H1 (cell line): Measurements from ENCODE around the gene PSME2. TPM values are rescaled to one million over a fixed set of nuclear protein-coding genes. Genes with fewer than 3 reads are reported as not detected.

Source experiments
- CTCF ChIA-PET: fragments of 300-600 bp; sonication (Branson Sonifier 250); formaldehyde crosslinking; loops from one replicate; lab custom pipeline; 2021; ENCODE audit not compliant: partially characterized antibody; lab: Charles Lee
- POLR2A ChIA-PET: fragments of 300-600 bp; sonication (Branson Sonifier 250); formaldehyde crosslinking; loops from one replicate; lab custom pipeline; 2021; ENCODE audit warnings: inconsistent platforms; ENCODE audit not compliant: partially characterized antibody; lab: Charles Lee
- DNase-seq, 2 experiments: peaks; one replicate each; pipeline versions ENCODE4 v3.0.0 to v3.0.0-alpha.2; 2010 to 2022; ENCODE audit warnings: low spot score in 2 of 2, low read depth in 1 of 2, mixed read lengths in 1 of 2
- FAIRE-seq: peaks from 2 replicates; lab custom pipeline; 2011; peaks lifted over from hg19 to GRCh38; lab: Jason Lieb, UNC
- H2AFZ ChIP-seq: 2 replicates; pipeline ENCODE4 v1.8.1; 2012; ENCODE audit warnings: low read length, inconsistent platforms
- H2AK5ac ChIP-seq: 2 replicates; pipeline ENCODE4 v1.6.1; 2013; ENCODE audit warnings: low read depth, low read length
- H2BK120ac ChIP-seq: replicated peaks from 2 replicates; pipeline ENCODE3; 2013; ENCODE audit warnings: low read depth, low read length, inconsistent platforms
- H2BK12ac ChIP-seq: 2 replicates; pipeline ENCODE4 v1.6.1; 2013; ENCODE audit warnings: low read depth, low read length
- H2BK15ac ChIP-seq: 2 replicates; pipeline ENCODE4 v1.6.1; 2013; ENCODE audit warnings: low read length
- H2BK20ac ChIP-seq: 2 replicates; pipeline ENCODE4 v1.6.1; 2013; ENCODE audit warnings: low read length
- H2BK5ac ChIP-seq: 2 replicates; pipeline ENCODE4 v1.6.1; 2013; ENCODE audit warnings: low read depth, low read length
- H3K14ac ChIP-seq: 2 replicates; pipeline ENCODE4 v1.6.1; 2013; ENCODE audit warnings: inconsistent platforms; ENCODE audit not compliant: insufficient read length
- H3K18ac ChIP-seq: 2 replicates; pipeline ENCODE4 v1.6.1; 2013; ENCODE audit warnings: low read length; ENCODE audit errors: extremely low read depth
- H3K23ac ChIP-seq: 2 replicates; pipeline ENCODE4 v1.6.1; 2013; ENCODE audit warnings: inconsistent platforms; ENCODE audit not compliant: insufficient read length
- H3K23me2 ChIP-seq: 2 replicates; pipeline ENCODE4 v1.6.1; 2013; ENCODE audit warnings: low read depth, low read length
- H3K27ac ChIP-seq: 2 replicates; pipeline ENCODE4 v1.6.1; 2011; ENCODE audit warnings: low read depth, low read length, inconsistent platforms
- H3K27me3 ChIP-seq, 4 experiments: replicated peaks in 1 of 4; 1 replicate in 1 of 4; 2 replicates in 3 of 4; pipeline versions ENCODE4 v1.6.1 to v1.8.1; 2011 to 2013; ENCODE audit warnings: low read length in 3 of 4, mild to moderate bottlenecking in 3 of 4, inconsistent platforms in 2 of 4, mixed read lengths in 2 of 4, moderate library complexity in 1 of 4; ENCODE audit not compliant: control insufficient read depth in 3 of 4, insufficient read depth in 3 of 4; ENCODE audit errors: extremely low read depth in 1 of 4
- H3K36me3 ChIP-seq, 4 experiments: 2 replicates each; pipeline versions ENCODE4 v1.6.1 to v1.8.1; 2011 to 2013; ENCODE audit warnings: mild to moderate bottlenecking in 4 of 4, low read length in 3 of 4, moderate library complexity in 2 of 4, control low read depth in 1 of 4, inconsistent platforms in 1 of 4; ENCODE audit not compliant: insufficient read depth in 4 of 4, control insufficient read depth in 2 of 4
- H3K4ac ChIP-seq: replicated peaks from 2 replicates; pipeline ENCODE3; 2013; ENCODE audit warnings: low read length, low read depth, mixed read lengths, inconsistent platforms; ENCODE audit not compliant: insufficient read length
- H3K4me1 ChIP-seq, 4 experiments: replicated peaks in 1 of 4; 1 replicate in 1 of 4; 2 replicates in 3 of 4; pipeline versions ENCODE4 v1.6.1 to v1.8.1; 2011 to 2013; ENCODE audit warnings: low read length in 3 of 4, inconsistent platforms in 2 of 4, mixed read lengths in 1 of 4; ENCODE audit not compliant: insufficient read depth in 4 of 4, control insufficient read depth in 3 of 4
- H3K4me2 ChIP-seq, 2 experiments: 2 replicates each; pipeline versions ENCODE4 v1.6.1 to v1.8.1; 2011 to 2013; ENCODE audit warnings: low read depth in 2 of 2, low read length in 2 of 2, control low read depth in 1 of 2, inconsistent platforms in 1 of 2, mild to moderate bottlenecking in 1 of 2; ENCODE audit not compliant: insufficient read depth in 1 of 2
- H3K4me3 ChIP-seq, 4 experiments: fragments of 200-600, 300-600 bp in 1 of 4; sonication (generic), shearing (Covaris generic), sonication (Bioruptor Twin) in 1 of 4; 2 replicates each; pipeline versions ENCODE4 v1.5.1 to v1.8.1; 2011 to 2016; ENCODE audit warnings: low read length in 4 of 4, low read depth in 3 of 4, control low read depth in 2 of 4, inconsistent platforms in 2 of 4, mild to moderate bottlenecking in 2 of 4, mixed read lengths in 1 of 4, moderate library complexity in 1 of 4; ENCODE audit not compliant: insufficient read depth in 2 of 4; ENCODE audit errors: extremely low read depth in 1 of 4
- H3K56ac ChIP-seq: replicated peaks from 2 replicates; pipeline ENCODE3; 2013; ENCODE audit warnings: low read depth, mild to moderate bottlenecking, mixed read lengths, low read length, inconsistent platforms; ENCODE audit not compliant: insufficient read length
- H3K79me1 ChIP-seq: 2 replicates; pipeline ENCODE4 v1.6.1; 2013; ENCODE audit warnings: low read depth, low read length, control low read depth
- H3K79me2 ChIP-seq, 2 experiments: 2 replicates each; pipeline versions ENCODE4 v1.6.1 to v1.8.1; 2012 to 2013; ENCODE audit warnings: low read length in 2 of 2, mild to moderate bottlenecking in 2 of 2, inconsistent platforms in 1 of 2; ENCODE audit not compliant: insufficient read depth in 2 of 2, control insufficient read depth in 1 of 2
- H3K9ac ChIP-seq, 4 experiments: replicated peaks in 1 of 4; 1 replicate in 1 of 4; 2 replicates in 3 of 4; pipeline versions ENCODE4 v1.6.1 to v1.8.1; 2011 to 2013; ENCODE audit warnings: low read depth in 3 of 4, low read length in 3 of 4, control low read depth in 2 of 4, mild to moderate bottlenecking in 2 of 4, moderate library complexity in 2 of 4, inconsistent platforms in 1 of 4; ENCODE audit errors: extremely low read depth in 1 of 4
- H3K9me3 ChIP-seq, 2 experiments: 2 replicates each; pipeline versions ENCODE4 v1.6.1 to v1.8.1; 2012 to 2013; ENCODE audit warnings: mild to moderate bottlenecking in 2 of 2, moderate library complexity in 2 of 2, control low read depth in 1 of 2, inconsistent platforms in 1 of 2, low read depth in 1 of 2, low read length in 1 of 2, mixed read lengths in 1 of 2; ENCODE audit not compliant: insufficient read depth in 2 of 2
- H4K20me1 ChIP-seq, 2 experiments: replicated peaks in 1 of 2; 2 replicates each; pipeline versions ENCODE3 to v1.8.1; 2011 to 2013; ENCODE audit warnings: inconsistent platforms in 2 of 2, low read length in 2 of 2, mild to moderate bottlenecking in 1 of 2; ENCODE audit not compliant: insufficient read depth in 2 of 2, control insufficient read depth in 1 of 2
- H4K5ac ChIP-seq: 2 replicates; pipeline ENCODE4 v1.6.1; 2013; ENCODE audit warnings: low read length, low read depth, mixed read lengths, inconsistent platforms; ENCODE audit not compliant: insufficient read length
- H4K8ac ChIP-seq: 2 replicates; pipeline ENCODE4 v1.8.0; 2013; ENCODE audit warnings: mild to moderate bottlenecking, moderate library complexity, low read length, inconsistent platforms; ENCODE audit not compliant: insufficient read depth; ENCODE audit errors: extremely low read depth
- H4K91ac ChIP-seq: replicated peaks from 2 replicates; pipeline ENCODE3; 2013; ENCODE audit warnings: low read length, mixed read lengths, inconsistent platforms; ENCODE audit not compliant: insufficient read length
- CHD1 ChIP-seq: IDR thresholded peaks from 2 replicates; pipeline ENCODE4 v1.6.1; 2012; ENCODE audit warnings: low read depth, low read length, improper control_type of control experiment
- E2F6 ChIP-seq: IDR thresholded peaks from 2 replicates; pipeline ENCODE4 v1.6.1; 2012; ENCODE audit warnings: inconsistent platforms
- JUND ChIP-seq: IDR thresholded peaks from 2 replicates; pipeline ENCODE4 v1.6.1; 2011; ENCODE audit warnings: mild to moderate bottlenecking, improper control_type of control experiment, low read length
- RFX5 ChIP-seq: IDR thresholded peaks from 2 replicates; pipeline ENCODE4 v1.6.1; 2011; ENCODE audit warnings: low read depth, low read length, improper control_type of control experiment, borderline replicate concordance
- SIRT6 ChIP-seq: IDR thresholded peaks from one replicate; pipeline ENCODE4 v1.7.1; 2012; ENCODE audit warnings: low read length, inconsistent platforms
- WGBS, 2 experiments: shearing (Covaris generic) in 1 of 2; methylation state at CpG; one replicate each; pipeline versions ENCODE4 v1.1.6 to v1.1.7; 2013 to 2015; ENCODE audit warnings: low lambda C conversion rate in 2 of 2, mixed read lengths in 2 of 2, inconsistent platforms in 1 of 2, low coverage in 1 of 2, missing lambda C conversion rate in 1 of 2; ENCODE audit not compliant: insufficient replicate concordance in 2 of 2, insufficient coverage in 1 of 2, insufficient read length in 1 of 2; ENCODE audit errors: extremely low coverage in 1 of 2, missing lambda C conversion rate in 1 of 2; 5-methylcytosine and 5-hydroxymethylcytosine counted together
- polyA plus RNA-seq, 7 experiments: library from polyadenylated mRNA; depleted of rRNA in 3 of 7; stranded (reverse) in 5 of 7; unstranded in 2 of 7; fragments of >200 nt in 5 of 7; fragments of 200-250 nt in 2 of 7; gene quantifications; 1 replicate in 5 of 7; 2 replicates in 1 of 7; 4 replicates in 1 of 7; pipeline versions ENCODE4 v1.2.1 to v1.2.3, GENCODE V29; 2011 to 2013; ENCODE audit warnings: missing spikeins in 2 of 7, mixed read lengths in 2 of 7
- total RNA-seq: library from RNA; stranded (reverse); fragmentation: NEBNext Ultra II Directional; extraction: Animal tissue kit (Norgen Biotek cat#: 25700); gene quantifications from 2 replicates; pipeline ENCODE4 v1.2.1, GENCODE V29; 2021

Gene PSME2
- total and polyA plus RNA-seq, 2 of the 8 experiments (the other 6 are each of a cell fraction or from before 2014, with no cell fraction given) = 71.8 to 111 TPM

GRCh38 chr14:24155100-24155499, 8.7 kb upstream of the PSME2 start:
- H3K9ac ChIP-seq = no peak overlapping the region
- H2BK15ac ChIP-seq = no peak overlapping the region
- H3K9me3 ChIP-seq = no peaks in the 10 kb centered on the region
- no peak for TF ChIP-seq RFX5
- no peak for TF ChIP-seq SIRT6
- no peak for TF ChIP-seq JUND
- TF ChIP-seq CHD1 = no peak
- no peak for TF ChIP-seq E2F6
- H3K23me2 ChIP-seq = no peaks in the 10 kb centered on the region
- H3K79me2 ChIP-seq = no peaks in the 10 kb centered on the region
- H3K56ac ChIP-seq = no peak overlapping the region
- H2AFZ ChIP-seq = no peak overlapping the region
- H3K4me3 ChIP-seq = no peak overlapping the region
- H3K79me1 ChIP-seq = peaks cover 6% of the 10 kb centered on the region; the same call in 1 of the 2 replicates
- WGBS, 2 experiments = 95% methylated on average over 10 of the region's 10 CpGs; no CpG with 5 or more reads in 1 of the 2 experiments
- no peak overlapping the region for H3K18ac ChIP-seq
- no peak overlapping the region for H2AK5ac ChIP-seq
- ChIA-PET CTCF (interaction anchor here (0.9 to 1.5 kb wide), 5 partner anchors 9 to 97 kb away, joined by 3 to 6 read pairs (median 3); no protein-coding TSS in a partner anchor), POLR2A (interaction anchor here (1.1 to 2.9 kb wide), 10 partner anchors 9 to 40 kb away, joined by 3 to 9 read pairs (median 4); partner anchors contain the start of genes PSME1, PSME2 and TM9SF1)
- H3K14ac ChIP-seq = no peak overlapping the region
- H3K36me3 ChIP-seq = peaks cover 33 to 64% (median 57%) of the 10 kb centered on the region in 4 experiments
- peaks cover 2 to 18% of the 10 kb centered on the region in 2 experiments for H4K20me1 ChIP-seq
- no peak overlapping the region for H2BK20ac ChIP-seq
- H2BK12ac ChIP-seq = no peak overlapping the region
- H3K4me2 ChIP-seq = no peak overlapping the region
- no peak overlapping the region for H4K8ac ChIP-seq
- H4K91ac ChIP-seq = no peak overlapping the region
- no peak overlapping the region for H3K27ac ChIP-seq
- DNase-seq (no peak), FAIRE-seq (no peak)
- no peak overlapping the region for H2BK120ac ChIP-seq
- H3K4ac ChIP-seq = no peak overlapping the region
- no peaks in the 10 kb centered on the region; a peak in 1 of 7 replicates for H3K27me3 ChIP-seq
- H3K4me1 ChIP-seq = no peaks in the 10 kb centered on the region
- no peak overlapping the region for H4K5ac ChIP-seq
- H3K23ac ChIP-seq = no peak overlapping the region
- no peak overlapping the region for H2BK5ac ChIP-seq
